A172 (cell line): Measurements from ENCODE around the gene FAM163B. TPM values are rescaled to one million over a fixed set of nuclear protein-coding genes. Genes with fewer than 3 reads are reported as not detected.

Experiments
- DNase-seq: peaks from one replicate; pipeline ENCODE4 v3.0.0-alpha.2; 2015; ENCODE audit warnings: low spot score
- total RNA-seq: library from RNA; depleted of rRNA; stranded (reverse); fragments of >200 nt; shearing (Covaris generic); gene quantifications from 2 replicates; pipeline ENCODE4 v1.2.3, GENCODE V29; 2014

Gene FAM163B
- total RNA-seq, 1 experiment from 2014 or later, result not detected

DNA sequence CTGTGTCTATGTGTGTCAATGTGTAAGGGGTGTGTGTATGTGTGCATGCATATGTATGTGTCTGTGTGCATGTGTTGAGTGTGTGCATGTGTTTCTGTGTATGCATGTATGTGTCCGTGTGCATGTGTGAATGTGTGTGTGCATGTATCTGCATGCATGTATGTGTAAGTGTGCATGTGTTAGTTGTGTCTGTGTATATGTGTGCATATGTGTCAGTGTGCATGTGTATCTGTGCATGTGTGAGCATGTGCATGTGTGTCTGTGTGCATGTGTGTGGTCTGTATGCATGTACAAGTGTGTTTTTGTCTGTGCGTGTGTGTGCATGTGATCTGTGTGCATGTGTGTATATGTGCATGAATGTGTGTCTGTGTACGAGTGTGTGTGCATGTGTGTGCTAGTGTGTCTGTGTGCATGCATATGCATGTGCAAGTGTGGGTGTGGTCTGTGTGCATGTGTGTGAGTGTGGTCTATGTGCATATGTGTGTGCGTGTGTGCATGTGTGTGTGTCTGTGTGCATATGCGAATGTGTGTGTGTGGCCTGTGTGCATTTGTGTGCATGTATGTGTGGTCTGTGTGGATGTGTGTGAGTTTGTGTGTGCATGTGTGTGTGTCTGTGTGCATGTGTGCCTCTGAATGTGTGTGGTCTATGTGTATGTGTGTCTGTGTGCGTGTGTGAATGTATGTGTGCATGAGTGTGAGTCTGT lies 9.6 kb downstream of the FAM163B start:
- no peak for DNase-seq

DNA sequence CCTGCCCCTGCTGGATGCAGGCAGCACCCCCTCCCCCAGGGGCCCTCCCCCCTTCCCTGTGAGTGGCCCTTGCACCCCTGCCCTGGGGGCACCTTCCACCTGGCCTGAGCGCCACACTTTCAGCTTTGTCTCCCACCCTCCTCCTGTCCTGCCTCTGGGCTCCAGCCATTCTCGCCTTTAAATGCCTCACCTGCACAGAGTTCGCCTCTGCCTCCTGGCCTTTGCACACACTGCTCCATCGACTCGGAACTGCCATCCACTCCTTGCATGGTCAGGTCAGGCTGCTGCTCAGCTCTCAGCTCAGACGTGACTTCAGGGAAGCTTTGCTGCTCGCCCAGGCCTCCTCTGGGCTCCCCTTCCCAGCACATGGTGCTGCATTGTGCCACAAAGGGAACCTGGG lies 10.2 kb downstream of the FAM163B start:
- DNase-seq, result no peak

DNA sequence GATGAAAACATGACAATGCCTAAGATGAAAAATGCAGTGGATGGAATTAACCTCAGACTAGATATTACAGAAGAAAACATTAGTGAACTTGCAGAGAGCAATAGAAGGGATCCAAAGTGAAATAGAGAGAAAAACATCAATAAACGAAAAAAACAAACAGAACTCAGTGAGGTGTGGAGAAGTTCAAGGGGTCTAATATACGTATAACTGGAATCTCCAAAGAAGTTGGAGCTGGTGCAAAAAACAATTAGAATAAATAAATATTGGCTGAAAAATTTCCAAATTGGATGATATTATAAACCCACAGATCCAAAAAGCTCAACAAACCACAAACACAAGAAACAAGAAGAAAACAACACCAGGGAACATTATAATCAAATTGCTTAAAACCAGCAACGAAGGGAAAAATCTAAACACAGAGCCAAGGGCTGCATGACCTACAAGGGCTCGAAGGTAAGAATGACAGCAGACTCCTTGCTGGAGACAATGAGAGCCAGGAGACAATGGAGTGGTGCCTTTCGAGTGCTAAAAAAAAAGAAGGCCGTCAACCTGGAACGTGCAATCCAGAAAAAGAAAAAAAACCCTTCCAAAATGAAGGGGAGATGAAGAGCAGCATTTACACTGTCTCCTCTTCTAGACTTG lies 11.8 kb downstream of the FAM163B start:
- DNase-seq, result peak; percentile 23

DNA sequence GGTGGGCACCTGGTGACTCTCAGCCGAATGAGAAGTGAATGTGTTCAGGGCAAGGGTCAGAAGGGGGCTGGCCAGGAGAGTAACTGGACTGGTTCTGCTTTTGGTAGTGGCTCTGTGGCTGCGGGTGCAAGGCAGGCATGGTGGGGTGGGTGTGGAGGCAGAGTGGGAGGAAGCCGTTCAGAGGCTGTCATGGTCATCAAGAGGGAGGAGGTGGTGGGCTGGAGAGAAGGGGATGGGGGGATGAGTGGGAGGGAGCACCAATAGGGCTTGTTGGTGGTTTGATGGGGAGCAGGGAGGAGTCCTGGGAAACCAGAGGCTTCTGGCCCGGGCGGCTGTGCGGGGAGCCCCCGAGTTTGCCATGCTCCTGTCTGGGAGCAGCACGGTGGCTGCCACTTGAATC lies 13.3 kb downstream of the FAM163B start:
- no peak for DNase-seq

DNA sequence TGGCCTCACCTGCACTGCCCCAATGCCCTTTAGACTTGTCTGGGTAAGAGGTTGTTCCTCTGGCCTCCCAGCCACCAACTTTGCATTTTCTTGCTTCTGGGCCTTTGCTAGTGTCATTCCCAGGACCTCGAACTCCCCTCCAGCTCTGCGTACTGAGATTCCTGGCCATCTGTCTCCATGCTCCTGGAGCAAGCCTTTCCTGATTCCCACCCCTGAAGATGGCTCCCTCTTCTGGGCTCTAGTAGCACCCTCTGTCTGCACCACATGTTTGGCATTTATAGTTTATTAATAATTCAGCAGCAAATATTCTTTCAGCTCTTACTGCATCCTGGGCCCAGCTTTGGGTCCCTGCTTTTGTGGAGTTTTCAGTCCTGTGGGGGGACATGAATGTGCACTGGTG lies 14.9 kb downstream of the FAM163B start:
- DNase-seq, result no peak

DNA sequence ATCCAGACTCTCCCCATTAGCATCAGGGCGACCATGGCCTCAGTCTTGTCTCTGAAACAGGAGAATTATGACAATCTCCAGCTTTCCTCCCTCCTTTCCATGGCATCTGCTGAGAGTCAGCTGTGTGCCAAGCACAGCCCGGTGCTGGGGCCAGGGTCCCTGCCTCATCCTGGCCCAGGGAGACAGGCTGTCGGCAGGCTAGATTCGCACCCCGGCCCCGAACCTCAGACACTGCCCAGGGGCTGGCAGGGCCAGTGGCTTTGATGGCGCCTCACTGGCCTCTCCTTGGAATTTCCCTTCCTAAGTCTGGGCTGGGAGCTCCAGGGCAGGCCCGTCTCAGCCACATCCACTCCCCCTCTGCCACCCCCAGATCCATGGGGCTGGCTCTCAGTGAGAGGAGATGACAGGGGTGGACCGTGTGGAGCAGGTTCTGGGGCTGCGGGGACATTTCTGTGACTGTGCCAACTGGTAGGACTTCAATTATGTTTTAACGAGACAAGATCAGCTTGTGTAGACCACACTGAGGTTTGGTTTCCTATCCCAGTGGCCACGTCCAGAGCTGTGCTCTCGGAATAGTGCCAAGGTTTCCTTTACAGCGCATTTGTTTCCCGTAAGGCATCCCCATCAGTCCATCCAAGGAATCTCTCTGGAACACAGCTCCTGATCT lies 15.5 kb downstream of the FAM163B start:
- DNase-seq, result no peak

DNA sequence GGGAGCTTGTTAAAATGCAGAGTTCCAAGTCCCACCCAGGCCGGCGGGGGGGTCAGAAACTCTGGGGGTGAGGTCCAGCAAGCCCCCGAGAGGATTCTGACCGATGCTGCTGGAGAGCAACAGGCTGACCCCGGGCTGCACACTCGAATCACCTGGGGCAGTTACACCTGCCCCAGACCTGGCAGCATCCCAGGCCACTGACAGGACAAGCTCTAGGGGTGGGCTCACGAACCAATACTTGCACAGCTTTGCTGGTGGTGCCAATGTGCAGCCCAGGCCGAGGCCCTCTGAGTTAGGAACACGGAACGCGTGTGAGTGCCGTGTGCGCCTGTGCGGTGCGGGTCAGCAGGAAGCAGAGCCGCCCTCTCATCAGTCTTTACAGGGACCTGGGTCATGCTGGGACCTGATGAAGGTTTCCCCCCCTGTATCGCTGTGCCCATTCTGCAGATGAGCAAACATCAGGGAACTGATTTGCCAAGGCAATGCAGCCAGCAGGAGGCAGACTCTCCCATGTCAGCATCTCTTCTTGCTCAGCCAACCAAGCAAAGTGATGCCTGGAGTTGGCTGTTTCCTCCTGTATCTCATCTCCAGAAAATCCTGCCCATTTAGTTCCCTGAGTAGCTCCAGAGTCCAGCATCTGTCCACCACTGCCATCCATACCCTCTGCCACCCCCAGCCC lies 16.3 kb downstream of the FAM163B start:
- no peak for DNase-seq

DNA sequence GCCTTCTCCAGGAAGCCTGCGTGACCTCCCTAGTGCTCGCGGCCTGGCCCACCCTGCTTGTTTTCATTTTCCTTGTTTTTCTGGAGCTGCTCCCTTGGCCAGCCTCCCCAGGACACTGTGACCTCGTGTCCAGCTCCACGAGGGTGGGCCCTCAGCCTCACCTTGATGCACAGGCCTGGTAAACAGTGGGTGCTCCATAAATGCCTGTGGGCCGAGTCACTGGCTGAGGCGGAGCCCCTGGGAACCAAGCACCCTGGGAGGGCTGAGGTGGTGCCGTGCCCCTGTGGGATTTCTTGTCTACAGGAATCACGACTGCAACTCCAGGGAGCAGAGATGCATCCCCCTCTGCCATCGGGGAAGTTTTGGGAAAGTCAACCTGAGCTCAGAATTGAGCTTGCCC lies 17.2 kb downstream of the FAM163B start:
- peak; percentile 49 for DNase-seq

DNA sequence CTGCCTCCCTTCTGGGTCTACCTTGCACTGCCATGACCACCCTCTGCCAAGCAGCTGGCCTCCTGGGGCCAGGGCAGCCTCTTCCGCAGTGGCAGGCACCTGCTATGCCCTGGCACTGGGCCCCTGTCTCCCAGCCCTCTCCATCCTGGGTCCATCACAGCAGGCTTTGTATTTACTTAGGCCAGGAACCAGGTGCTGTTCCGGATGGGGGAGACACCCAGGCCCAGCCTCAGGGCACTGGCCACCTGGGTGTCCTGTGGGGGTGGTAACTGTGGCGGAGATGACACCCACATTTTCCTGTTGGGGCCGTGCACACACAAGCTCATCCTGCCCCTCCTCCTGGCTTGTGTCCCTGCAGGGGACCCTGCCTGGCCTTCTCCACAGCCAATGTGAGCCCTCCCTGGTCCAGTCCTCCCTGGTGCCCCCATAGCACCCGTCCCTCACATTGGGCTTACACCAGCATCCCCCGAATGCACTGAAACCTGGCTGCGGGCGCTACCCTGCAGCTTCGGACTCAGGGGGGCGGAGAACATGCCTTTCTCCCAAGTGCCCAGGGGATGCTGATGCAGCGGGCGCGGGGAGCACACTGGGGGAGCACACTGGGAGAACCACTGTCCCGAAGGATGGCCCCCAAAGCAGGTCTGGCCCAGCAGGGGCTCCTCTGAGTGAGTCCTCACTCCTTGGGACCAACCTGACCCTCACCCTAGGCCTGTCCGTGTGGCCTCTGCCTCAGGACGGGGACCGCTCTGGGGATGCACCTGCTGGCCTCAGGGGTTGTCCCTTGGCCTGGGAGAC lies 17.9 kb downstream of the FAM163B start:
- no peak for DNase-seq

DNA sequence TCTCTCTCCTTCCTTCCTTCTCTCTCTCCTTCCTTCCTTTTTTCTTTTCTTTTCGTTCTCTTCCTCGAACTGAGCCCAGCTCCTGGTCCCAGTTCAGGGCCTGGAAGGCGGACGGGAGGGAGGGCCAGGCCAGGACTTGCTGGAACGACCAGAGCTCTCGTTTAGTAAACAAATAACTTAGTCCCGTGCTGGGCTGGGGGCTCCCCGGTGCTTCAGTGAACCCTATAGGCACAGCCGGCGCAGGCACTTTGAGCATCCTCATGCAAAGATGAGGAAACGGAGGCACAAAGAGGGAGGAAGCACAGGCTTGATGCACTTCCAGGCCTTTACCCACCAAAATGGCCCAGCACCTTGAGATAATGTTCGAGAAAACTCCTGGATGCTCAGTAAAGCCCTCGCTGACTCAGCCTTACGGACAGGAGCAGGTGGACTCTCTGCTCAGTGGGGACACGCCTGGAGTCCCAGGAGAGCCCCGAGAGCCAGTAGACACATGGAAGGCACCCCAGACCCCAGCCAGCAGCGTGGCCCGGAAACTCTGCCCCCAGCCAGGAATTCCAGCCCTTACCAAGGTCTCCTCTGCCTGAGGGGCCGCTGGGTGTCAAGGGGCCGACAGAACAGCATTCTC lies 18.8 kb downstream of the FAM163B start:
- no peak for DNase-seq

DNA sequence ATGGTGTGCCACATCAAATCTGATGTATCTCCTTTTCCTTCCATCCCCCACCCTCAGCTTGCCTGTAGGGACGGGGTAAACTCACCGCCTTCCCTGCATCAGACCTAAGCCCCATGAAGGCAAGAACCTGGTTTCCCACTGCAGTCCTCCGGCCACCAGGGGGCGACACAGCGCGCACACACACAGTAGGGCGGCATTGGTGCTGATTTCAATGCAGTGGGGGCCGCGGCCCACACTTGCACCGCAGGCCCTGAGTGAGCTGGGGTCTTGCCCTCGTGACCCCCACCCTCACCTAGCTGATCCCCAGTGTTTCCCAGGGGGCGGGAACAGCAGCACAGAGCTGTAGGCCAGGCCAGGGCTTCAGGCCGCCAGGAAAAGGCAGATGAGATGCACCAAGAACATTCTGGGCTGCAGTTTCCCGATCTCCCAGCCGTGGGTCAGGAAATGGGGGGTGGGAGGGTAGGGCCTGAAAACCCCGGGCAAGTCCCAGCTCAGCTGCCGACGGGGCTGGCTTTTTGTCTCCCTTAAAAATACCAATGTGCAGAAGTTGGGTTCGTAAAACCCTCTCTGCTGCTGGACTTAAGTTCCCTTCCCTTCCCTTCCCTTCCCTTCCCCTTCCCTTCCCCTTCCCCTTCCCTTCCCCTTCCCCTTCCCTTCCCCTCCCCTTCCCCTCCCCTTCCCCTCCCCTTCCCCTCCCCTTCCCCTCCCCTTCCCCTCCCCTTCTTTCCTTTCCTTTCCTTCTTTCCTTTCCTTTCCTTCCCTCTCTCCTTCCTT lies 19.5 kb downstream of the FAM163B start:
- no peak for DNase-seq

DNA sequence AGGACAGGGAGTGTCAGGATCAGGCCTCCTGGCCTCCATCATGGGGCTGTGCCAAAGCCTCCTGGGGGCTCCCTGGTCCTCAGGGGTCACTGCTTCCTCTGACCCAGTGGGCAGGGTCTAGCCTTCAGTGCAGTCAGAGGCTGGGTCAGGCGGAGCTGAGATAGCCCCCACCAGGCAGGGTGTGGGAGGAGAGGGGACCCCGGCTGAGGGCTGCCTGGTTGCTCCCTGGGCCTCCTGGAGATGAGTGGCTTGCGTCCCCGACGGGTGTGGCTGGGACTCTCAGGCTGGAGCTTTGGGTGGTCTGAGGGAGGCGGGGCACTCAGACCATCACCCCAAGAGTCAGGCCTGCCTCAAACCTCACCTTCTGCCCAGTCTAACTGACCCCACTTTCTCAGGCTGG lies 21.7 kb downstream of the FAM163B start:
- DNase-seq, result no peak

DNA sequence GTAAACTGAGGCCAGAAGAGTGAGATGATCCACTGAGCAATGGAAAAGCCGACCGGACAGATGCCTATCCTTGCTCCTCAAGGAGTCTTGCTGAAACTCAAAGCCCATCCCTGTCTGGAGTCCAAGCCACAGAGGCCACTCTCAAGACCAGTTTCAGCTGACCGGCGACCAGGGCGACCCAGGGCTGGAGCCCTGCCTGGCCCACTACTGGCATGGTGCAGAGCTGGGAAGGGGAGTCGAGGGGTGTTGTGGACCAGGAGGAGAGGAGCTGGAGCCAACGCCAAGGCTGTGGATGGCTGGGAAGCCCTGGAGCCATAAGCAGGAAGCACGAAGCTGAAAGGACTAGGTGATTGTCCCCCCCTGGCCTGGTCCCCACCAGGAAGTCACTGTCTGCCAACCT lies 22.1 kb downstream of the FAM163B start:
- DNase-seq, result no peak

DNA sequence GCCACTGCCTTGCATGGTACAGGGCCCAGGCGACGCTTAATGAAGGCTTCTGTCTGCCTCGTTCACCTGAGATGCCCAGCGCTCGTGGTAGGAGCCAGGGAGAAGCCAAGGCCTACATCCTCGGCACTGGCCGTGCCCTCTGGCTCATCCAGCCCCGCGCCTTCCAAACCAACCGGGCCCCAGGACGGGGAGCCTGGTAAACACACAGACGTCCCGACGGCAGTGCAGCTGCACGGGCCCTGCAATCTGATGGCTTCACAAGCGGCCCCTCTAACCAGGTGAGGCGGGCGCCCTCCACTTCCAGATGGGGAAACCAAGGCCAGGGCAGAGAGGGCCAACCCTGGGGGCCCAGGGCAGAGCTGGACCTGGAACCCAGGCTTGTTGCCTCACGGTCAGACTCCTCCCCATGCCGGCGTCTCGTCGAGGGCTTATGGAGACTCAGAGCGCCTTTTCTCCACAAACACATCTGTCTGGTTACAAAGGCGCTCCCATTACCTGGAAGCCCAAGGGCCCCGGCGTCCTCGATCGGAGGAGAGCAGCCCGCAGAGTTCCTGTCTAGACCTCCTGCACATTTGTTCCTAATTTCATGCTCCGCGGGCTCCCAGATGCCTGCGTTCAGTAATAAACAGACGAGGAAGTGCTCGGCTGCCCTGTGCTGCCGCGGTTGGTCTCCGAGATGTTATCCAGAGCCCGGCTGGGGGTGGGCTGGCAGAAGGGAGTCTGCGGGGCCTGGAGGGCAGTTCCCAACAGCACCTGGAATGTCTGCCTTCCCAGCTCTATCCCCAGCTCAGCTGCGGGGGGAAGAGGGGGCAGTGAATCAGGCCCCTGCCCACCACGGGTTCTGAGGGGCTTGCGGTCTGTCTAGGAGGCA lies 23.5 kb downstream of the FAM163B start:
- no peak for DNase-seq

DNA sequence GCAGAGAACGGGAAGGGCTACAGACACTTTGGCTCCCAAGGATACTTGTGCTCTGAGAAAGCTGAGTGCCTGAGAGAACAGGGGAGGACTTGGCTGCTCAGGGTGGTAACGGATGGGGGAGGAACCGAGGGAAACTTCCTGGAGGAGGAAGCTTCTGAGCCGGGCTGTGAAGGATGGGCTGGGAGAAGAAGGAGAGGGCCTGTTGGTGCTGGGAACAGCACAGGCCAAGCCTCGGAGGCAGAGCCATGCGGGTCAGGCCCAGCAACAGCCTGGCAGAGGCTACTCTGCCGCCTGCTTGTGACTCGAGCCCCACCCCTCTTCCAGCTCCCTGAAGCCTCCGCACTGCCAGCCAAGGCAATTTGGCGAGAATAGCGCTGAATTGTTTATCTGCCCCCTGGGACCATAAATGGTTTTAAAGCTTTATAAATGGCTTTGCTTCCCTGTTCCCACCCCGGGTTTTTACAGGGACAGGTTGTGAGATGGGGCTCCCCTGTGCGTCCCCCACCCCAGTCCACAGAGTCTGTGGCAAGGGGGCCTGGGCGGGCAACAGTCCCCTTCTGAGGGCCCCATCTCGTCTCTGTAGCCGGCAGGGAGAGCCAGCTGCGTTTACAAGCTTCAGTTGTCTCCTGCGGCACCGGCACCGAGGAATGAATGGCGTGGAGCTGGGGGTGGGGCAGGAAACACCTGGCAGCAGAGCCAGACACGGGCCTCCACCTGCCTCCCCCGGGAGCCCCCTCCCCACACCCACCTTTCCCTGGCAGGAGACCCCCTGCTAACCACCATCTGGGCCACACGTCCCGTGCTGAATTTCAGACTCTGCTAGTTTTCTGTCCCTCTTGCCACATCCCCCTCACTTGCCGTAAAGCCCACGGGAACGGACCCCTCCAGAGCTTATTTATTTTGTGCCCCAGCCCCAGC lies 24.4 kb downstream of the FAM163B start:
- DNase-seq, result no peak

DNA sequence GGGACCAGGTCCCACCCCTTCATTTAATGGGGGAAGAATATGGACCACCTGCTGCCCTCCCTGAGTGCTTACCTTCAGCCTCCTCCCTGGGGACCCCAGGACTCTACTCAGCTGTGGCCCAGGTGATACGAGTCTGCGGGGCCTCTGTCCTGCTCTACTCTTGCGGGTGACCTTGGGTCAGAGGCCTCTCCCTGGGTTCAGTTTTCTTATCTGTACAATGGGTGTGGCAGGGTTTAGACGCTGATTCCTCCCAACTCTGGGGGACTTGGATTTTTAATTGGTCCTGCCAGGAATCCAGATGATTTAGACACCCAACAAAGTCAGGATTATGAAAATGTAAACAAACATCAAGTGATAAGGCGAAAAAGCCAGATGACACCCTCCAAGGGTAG lies 25.0 kb downstream of the FAM163B start:
- peak; percentile 17 for DNase-seq

DNA sequence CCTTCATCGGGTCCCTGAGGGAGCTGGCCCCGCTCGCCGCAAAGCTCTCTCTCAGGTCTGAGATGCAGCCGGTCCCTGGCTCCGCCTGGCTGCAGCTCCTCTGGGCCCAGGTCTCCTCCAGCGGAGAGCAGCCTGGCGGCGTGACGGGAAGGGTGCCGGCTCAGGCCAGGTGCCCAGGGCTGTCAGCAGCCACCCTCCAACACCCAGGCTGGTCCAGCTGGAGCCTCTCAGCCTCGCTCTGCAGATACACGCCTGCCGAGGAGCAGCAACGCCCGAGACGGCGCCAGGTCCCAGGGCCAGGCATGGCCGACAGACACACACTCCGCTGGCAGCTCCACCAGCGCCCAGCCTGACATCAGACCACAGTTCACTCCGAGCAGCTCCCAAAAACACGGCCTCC lies 25.6 kb downstream of the FAM163B start:
- no peak for DNase-seq

DNA sequence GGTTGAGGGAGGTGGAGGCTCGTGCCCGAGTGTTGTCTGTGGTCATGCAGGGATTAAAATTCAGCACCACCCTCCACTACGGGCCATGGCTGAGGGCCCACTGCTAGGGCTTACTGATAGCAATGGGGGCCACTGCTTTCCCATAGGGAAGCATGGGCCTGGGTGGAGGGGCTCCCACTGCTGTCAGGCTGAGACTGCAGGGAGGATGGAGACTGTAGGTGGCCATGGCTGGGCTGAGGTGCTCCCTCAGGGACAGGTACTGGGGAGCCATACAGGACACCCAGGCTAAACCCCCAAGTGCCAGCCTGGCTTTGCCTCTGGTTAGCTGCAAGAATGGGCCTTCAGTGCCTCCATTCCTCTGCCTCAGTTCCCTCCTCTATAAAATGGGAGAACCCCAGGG lies 26.1 kb downstream of the FAM163B start:
- DNase-seq, result no peak
